Progenitor cell of endocrine pancreas (in vitro differentiated cells): ENCODE measurements around the gene RALGAPA1. TPM values are rescaled to one million over a fixed set of nuclear protein-coding genes. Genes with fewer than 3 reads are reported as not detected.
"Not testable (repeated sequence)": the region's sequence is repeated elsewhere in the genome, so short reads cannot be mapped to it uniquely, and the experiment has no call there.

Experiments used
- DNase-seq: peaks from one replicate; pipeline ENCODE4 v3.0.0; 2021; ENCODE audit warnings: low spot score; ENCODE audit not compliant: unreplicated experiment
- H3K27ac Mint-ChIP-seq: 2 replicates; pipeline ENCODE4 v1.8.0; 2021; ENCODE audit warnings: mild to moderate bottlenecking, moderate library complexity, mixed read lengths
- H3K27me3 Mint-ChIP-seq: 2 replicates; pipeline ENCODE4 v1.8.0; 2021; ENCODE audit warnings: mixed read lengths
- H3K36me3 Mint-ChIP-seq: 2 replicates; pipeline ENCODE4 v1.8.0; 2022; ENCODE audit warnings: mixed read lengths; ENCODE audit not compliant: insufficient read depth
- H3K4me1 Mint-ChIP-seq: 2 replicates; pipeline ENCODE4 v1.8.0; 2021; ENCODE audit warnings: low read depth, mixed read lengths
- H3K4me3 Mint-ChIP-seq: 2 replicates; pipeline ENCODE4 v1.8.0; 2021; ENCODE audit warnings: low read depth, mild to moderate bottlenecking, moderate library complexity, mixed read lengths
- H3K9me3 Mint-ChIP-seq: 2 replicates; pipeline ENCODE4 v1.8.0; 2021; ENCODE audit warnings: low read depth, mixed read lengths
- CTCF ChIP-seq: fragments of 200-600 bp; sonication (generic); IDR thresholded peaks from one replicate; pipeline ENCODE4 v1.5.0; 2021; ENCODE audit warnings: antibody characterized with exemption, mild to moderate bottlenecking; ENCODE audit not compliant: unreplicated experiment
- long read RNA-seq: library from polyadenylated mRNA; unstranded; transcript quantifications from one replicate; pipeline ENCODE4 v2.0.0, GENCODE V29; 2020
- total RNA-seq: library from RNA; stranded (reverse); gene quantifications from 2 replicates; pipeline ENCODE4 v1.2.1, GENCODE V29; 2021

RALGAPA1 gene
- 57.0 and 58.7 TPM in 2 replicates for total RNA-seq
- long read RNA-seq, partial matches to known transcripts, result 23 of 30 reads
- long read RNA-seq, other reads (novel, unspliced or antisense), result 7 of 30 reads

- peaks cover 15% of the 10 kb centered on the region for H3K4me1 Mint-ChIP-seq
- H3K9me3 Mint-ChIP-seq, H3K27me3 Mint-ChIP-seq, H3K36me3 Mint-ChIP-seq: not testable (repeated sequence)
- peak; percentile 80 for DNase-seq
- H3K4me3 Mint-ChIP-seq, result peak within 1 kb of the TSS; percentile 96
- H3K27ac Mint-ChIP-seq, result peak within 1 kb of the TSS; percentile 97
- peak; percentile 42 for TF ChIP-seq CTCF
These were observed at the start of gene RALGAPA1 for GRCh38 chr14:35808638-35809563. RALGAPA1 (minus strand) TSS chr14:35809295; CDS start chr14:35808835, 460 bp downstream.

DNA sequence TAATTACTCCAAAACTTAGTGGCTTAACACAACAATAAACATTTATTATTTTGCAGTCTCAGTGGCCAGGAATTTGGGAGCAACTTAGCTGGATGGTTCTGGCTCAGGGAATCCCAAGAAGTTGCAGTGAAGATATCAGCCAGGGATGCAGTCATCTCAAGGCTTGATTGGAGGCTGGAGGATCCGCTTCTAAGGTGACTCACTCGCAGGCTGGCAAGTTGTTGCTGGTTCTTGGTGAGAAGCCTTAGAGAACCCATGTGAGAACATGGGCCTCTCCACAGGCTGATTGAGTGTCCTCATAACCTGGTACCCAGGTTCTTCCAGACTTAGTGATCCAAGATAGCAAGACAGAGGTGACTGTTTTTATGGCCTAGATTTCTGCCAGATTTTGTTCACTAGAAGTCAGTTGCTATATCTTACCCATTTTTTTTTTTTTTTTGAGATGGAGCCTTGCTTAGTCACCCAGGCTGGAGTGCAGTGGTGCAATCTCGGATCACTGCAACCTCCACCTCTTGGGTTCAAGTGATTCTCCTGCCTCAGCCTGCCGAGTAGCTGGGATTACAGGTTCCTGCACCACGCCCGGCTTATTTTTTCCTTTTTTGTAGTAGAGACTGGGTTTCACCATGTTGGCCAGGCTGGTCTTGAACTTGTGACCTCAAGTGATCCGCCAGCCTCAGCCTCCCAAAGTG lies 49.6 kb upstream of the RALGAPA1 start:
- no peak overlapping the region for H3K4me3 Mint-ChIP-seq
- H3K36me3 Mint-ChIP-seq, result peaks cover 19% of the 10 kb centered on the region
- no peaks in the 10 kb centered on the region for H3K27me3 Mint-ChIP-seq
- no peak for DNase-seq
- H3K27ac Mint-ChIP-seq, result no peak overlapping the region
- TF ChIP-seq CTCF, result no peak
- no peaks in the 10 kb centered on the region for H3K4me1 Mint-ChIP-seq
- H3K9me3 Mint-ChIP-seq, result no peaks in the 10 kb centered on the region

DNA sequence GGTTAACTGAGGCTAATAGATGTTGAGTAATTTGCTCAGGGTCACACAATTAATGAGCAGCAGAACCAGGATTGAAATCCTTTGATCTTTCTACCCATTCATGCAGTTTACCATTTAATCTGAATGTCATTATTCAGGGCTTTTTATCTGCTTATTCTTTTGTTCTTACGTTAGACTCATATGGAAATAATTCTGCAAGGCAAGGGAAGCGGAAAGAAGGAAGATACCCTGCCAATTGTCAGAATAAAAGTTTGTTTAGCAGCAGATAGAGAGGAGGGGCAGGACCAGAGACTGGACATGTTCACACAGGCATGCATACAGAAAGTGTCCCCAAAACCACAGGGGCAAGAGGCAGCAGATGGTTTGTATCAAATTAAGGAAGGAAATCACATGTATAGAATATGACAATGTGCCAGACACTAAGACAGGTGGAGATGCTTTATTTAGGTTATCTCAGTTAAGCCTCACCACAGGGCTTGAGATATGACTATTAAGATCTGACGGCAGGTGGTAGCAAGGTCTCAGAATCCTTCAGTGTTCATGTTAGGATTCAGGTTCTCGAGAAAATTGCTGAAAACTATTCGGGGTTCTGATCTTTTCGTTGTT lies 46.9 kb upstream of the RALGAPA1 start:
- peaks cover 27% of the 10 kb centered on the region for H3K36me3 Mint-ChIP-seq
- no peaks in the 10 kb centered on the region for H3K4me1 Mint-ChIP-seq
- TF ChIP-seq CTCF, result no peak
- H3K9me3 Mint-ChIP-seq, result peaks cover 11% of the 10 kb centered on the region
- no peak for DNase-seq
- no peak overlapping the region for H3K27ac Mint-ChIP-seq
- no peaks in the 10 kb centered on the region for H3K27me3 Mint-ChIP-seq
- H3K4me3 Mint-ChIP-seq, result no peak overlapping the region

DNA sequence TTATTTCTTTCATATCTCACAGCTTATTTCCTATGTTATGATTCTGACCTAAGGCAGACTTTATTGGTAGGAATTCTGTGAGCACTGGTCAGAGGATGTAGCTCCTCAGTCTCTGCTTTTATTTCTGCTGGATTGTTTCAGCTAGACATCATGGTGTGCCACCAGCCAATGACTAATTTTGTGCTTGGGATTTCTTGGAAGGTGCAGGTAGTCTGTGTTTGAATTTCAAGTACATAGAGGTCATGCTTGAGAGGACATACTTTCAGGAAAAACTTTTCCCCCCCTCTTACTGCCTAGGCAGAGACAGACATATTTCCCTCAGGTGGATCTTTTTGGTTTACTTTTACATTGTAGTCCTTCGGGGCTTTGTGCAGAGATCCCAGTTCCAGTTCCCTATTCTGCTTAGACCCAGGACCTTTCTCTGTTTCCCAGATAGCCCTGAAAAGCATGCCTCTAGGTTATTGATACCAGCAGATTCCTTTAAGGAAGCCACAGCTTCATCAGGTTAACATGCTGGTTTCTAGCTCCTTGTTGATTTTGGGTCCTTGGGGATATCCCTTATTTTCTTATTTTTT lies 45.7 kb upstream of the RALGAPA1 start:
- Mint-ChIP-seq H3K4me3 (no peak overlapping the region), H3K36me3 (peaks cover 34% of the 10 kb centered on the region), H3K4me1 (no peaks in the 10 kb centered on the region), H3K27ac (no peak overlapping the region), H3K9me3 (peaks cover 12% of the 10 kb centered on the region), H3K27me3 (no peaks in the 10 kb centered on the region)
- TF ChIP-seq CTCF, result no peak
- DNase-seq, result no peak

DNA sequence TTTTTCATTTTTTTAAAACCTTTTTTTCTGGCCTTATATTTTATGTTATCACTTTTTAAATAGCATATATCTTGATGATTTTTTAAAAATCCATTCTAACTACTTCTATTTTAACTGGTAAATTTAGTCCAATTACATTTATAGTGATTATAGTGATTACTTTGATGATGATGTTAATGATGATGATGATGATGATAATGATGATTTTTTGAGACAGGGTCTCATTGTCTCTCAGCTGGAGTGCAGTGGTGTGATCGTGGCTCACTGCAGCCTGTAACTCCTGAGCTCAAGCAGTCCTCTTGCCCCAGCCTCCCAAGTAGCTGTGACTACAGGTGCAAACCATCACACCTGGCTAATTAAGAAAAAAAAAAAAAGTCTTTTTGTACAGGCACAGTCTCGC lies 44.1 kb upstream of the RALGAPA1 start:
- TF ChIP-seq CTCF, result no peak
- H3K4me1 Mint-ChIP-seq, result no peaks in the 10 kb centered on the region
- no peak for DNase-seq
- no peaks in the 10 kb centered on the region for H3K27me3 Mint-ChIP-seq
- no peak overlapping the region for H3K4me3 Mint-ChIP-seq
- peaks cover 12% of the 10 kb centered on the region for H3K9me3 Mint-ChIP-seq
- H3K36me3 Mint-ChIP-seq, result peaks cover 35% of the 10 kb centered on the region
- H3K27ac Mint-ChIP-seq, result no peak overlapping the region
